AG09309 (cell line): ENCODE data around the gene NSUN2.

Source experiments
- DNase-seq: peaks from one replicate; pipeline ENCODE4 v3.0.0-alpha.2; 2010; ENCODE audit warnings: low read depth
- H3K4me3 ChIP-seq: 2 replicates; pipeline ENCODE4 v1.5.1; 2011; ENCODE audit warnings: mild to moderate bottlenecking, low read depth, low read length, moderate library complexity; ENCODE audit not compliant: control insufficient read depth
- CTCF ChIP-seq: IDR thresholded peaks from 2 replicates; pipeline ENCODE4 v1.5.1; 2011; ENCODE audit warnings: mild to moderate bottlenecking, low read depth, low read length, inconsistent platforms; ENCODE audit not compliant: insufficient read depth, control insufficient read depth; ENCODE audit errors: missing control alignments

NSUN2 gene

GRCh38 chr5:6602441-6602840 lies 30.4 kb downstream of the NSUN2 start:
- TF ChIP-seq CTCF = no peak
- no peak overlapping the region for H3K4me3 ChIP-seq
- DNase-seq = no peak

- DNase-seq = no peak
- no peak for TF ChIP-seq CTCF
- H3K4me3 ChIP-seq = no peak overlapping the region
Measured at GRCh38 chr5:6601816-6602215, 31.0 kb downstream of the NSUN2 start.

GRCh38 chr5:6601271-6601670 lies 31.6 kb downstream of the NSUN2 start:
- no peak for DNase-seq
- no peak for TF ChIP-seq CTCF
- no peak overlapping the region for H3K4me3 ChIP-seq

- TF ChIP-seq CTCF = no peak
- H3K4me3 ChIP-seq = no peak overlapping the region
- DNase-seq = no peak
Measured at GRCh38 chr5:6599739-6600138, 33.1 kb downstream of the NSUN2 start.

GRCh38 chr5:6598351-6598900 lies 34.4 kb downstream of the NSUN2 start:
- no peak for TF ChIP-seq CTCF
- no peak overlapping the region for H3K4me3 ChIP-seq
- DNase-seq = peak; percentile 62

GRCh38 chr5:6597557-6597956 lies 35.3 kb downstream of the NSUN2 start:
- TF ChIP-seq CTCF = no peak
- H3K4me3 ChIP-seq = no peak overlapping the region
- DNase-seq = no peak

- H3K4me3 ChIP-seq = no peak overlapping the region
- DNase-seq = no peak
- TF ChIP-seq CTCF = no peak
Measured at GRCh38 chr5:6596388-6596787, 36.5 kb downstream of the NSUN2 start.
